K562 (cell line): ENCODE results near the gene GDPD2. TPM values are rescaled to one million over a fixed set of nuclear protein-coding genes. Genes with fewer than 3 reads are reported as not detected.

Source experiments
- ASH1L ChIP-seq: fragments of 450-650 bp; IDR thresholded peaks from 2 replicates; pipeline ENCODE4 v1.6.1; 2018; ENCODE audit warnings: borderline replicate concordance, mild to moderate bottlenecking, low read depth; ENCODE audit not compliant: partially characterized antibody
- BRD4 ChIP-seq: fragments of 200-600 bp; sonication (generic); IDR thresholded peaks from 2 replicates; pipeline ENCODE4 v1.6.1; 2017; ENCODE audit warnings: inconsistent platforms
- CBFB ChIP-seq: sonication (generic); formaldehyde crosslinking; IDR thresholded peaks from 2 replicates; pipeline ENCODE4 v1.4.0; 2020; ENCODE audit warnings: mild to moderate bottlenecking, missing genetic modification reagents
- CHD2 ChIP-seq: IDR thresholded peaks from 2 replicates; pipeline ENCODE4 v1.6.1; 2011; ENCODE audit warnings: low read depth, low read length
- CTBP1 ChIP-seq: fragments of 450-650 bp; IDR thresholded peaks from 2 replicates; pipeline ENCODE4 v1.6.1; 2016; ENCODE audit warnings: borderline replicate concordance
- EHMT2 ChIP-seq: fragments of 450-650 bp; IDR thresholded peaks from 2 replicates; pipeline ENCODE4 v1.6.1; 2018; ENCODE audit warnings: antibody characterized with exemption
- FOXP1 ChIP-seq: sonication (generic); formaldehyde crosslinking; IDR thresholded peaks from 2 replicates; pipeline ENCODE4 v1.8.0; 2022; ENCODE audit warnings: mild to moderate bottlenecking, missing genetic modification reagents
- HNRNPK ChIP-seq: fragments of 200-400 bp; formaldehyde crosslinking; IDR thresholded peaks from one replicate; pipeline ENCODE4 v1.6.1; 2018; ENCODE audit warnings: mild to moderate bottlenecking, low read depth, low read length; ENCODE audit not compliant: poor library complexity, severe bottlenecking
- HSF4 ChIP-seq: fragments of 250-450 bp; sonication (Bioruptor Pico); IDR thresholded peaks from 2 replicates; pipeline ENCODE4 v2.1.2; 2022; ENCODE audit warnings: mild to moderate bottlenecking, moderate library complexity, borderline replicate concordance
- IFI16 ChIP-seq: fragments of 250-450 bp; sonication (Bioruptor Pico); IDR thresholded peaks from 2 replicates; pipeline ENCODE4 v2.1.2; 2022; ENCODE audit warnings: mild to moderate bottlenecking, inconsistent platforms
- KLF16 ChIP-seq: IDR thresholded peaks from 2 replicates; pipeline ENCODE4 v1.6.1; 2016; ENCODE audit warnings: antibody characterized with exemption
- L3MBTL2 ChIP-seq: fragments of 450-650 bp; IDR thresholded peaks from 2 replicates; pipeline ENCODE4 v1.6.1; 2016; ENCODE audit warnings: mild to moderate bottlenecking, moderate library complexity
- MAFK ChIP-seq: IDR thresholded peaks from 2 replicates; pipeline ENCODE4 v1.6.1; 2011; ENCODE audit warnings: low read length, improper control_type of control experiment
- MEIS2 ChIP-seq: fragments of 450-650 bp; IDR thresholded peaks from 2 replicates; pipeline ENCODE4 v1.6.1; 2014; ENCODE audit warnings: mild to moderate bottlenecking; ENCODE audit not compliant: partially characterized antibody
- MTA1 ChIP-seq: fragments of 450-650 bp; IDR thresholded peaks from 2 replicates; pipeline ENCODE4 v1.6.1; 2017; ENCODE audit warnings: borderline replicate concordance
- NR2C1 ChIP-seq, 2 experiments: fragments of 450-650 bp; IDR thresholded peaks; 2 replicates each; pipeline ENCODE4 v1.6.1; 2017; ENCODE audit warnings: mild to moderate bottlenecking in 2 of 2, antibody characterized with exemption in 1 of 2, inconsistent platforms in 1 of 2, missing compliant biosample characterization in 1 of 2, missing genetic modification characterization in 1 of 2
- PHF8 ChIP-seq: fragments of 200-600 bp; sonication (generic); IDR thresholded peaks from 2 replicates; pipeline ENCODE4 v1.6.1; 2012; ENCODE audit warnings: mixed run types, mild to moderate bottlenecking, inconsistent platforms, low read length, moderate library complexity, borderline replicate concordance
- POLR2G ChIP-seq: fragments of 200-400 bp; formaldehyde crosslinking; IDR thresholded peaks from 2 replicates; pipeline ENCODE4 v1.6.1; 2017; ENCODE audit warnings: low read depth, mild to moderate bottlenecking, antibody characterized with exemption, low read length, moderate library complexity
- RBM34 ChIP-seq: fragments of 200-400 bp; formaldehyde crosslinking; IDR thresholded peaks from 2 replicates; pipeline ENCODE4 v1.6.1; 2018; ENCODE audit warnings: low read length, borderline replicate concordance; ENCODE audit not compliant: insufficient read depth
- SMARCC2 ChIP-seq: fragments of 450-650 bp; IDR thresholded peaks from 2 replicates; pipeline ENCODE4 v1.6.1; 2017; ENCODE audit warnings: antibody characterized with exemption, moderate library complexity, mild to moderate bottlenecking, low read depth
- TOE1 ChIP-seq, 2 experiments: fragments of 450-650 bp in 1 of 2; sonication (generic) in 1 of 2; formaldehyde crosslinking in 1 of 2; IDR thresholded peaks; 2 replicates each; pipeline versions ENCODE4 v1.7.1 to v1.8.0; 2016 to 2022; ENCODE audit warnings: borderline replicate concordance in 2 of 2, mild to moderate bottlenecking in 2 of 2, antibody characterized with exemption in 1 of 2, inconsistent platforms in 1 of 2, low read depth in 1 of 2, missing genetic modification reagents in 1 of 2, moderate library complexity in 1 of 2
- XRCC4 ChIP-seq: IDR thresholded peaks from one replicate; pipeline ENCODE4 v1.6.1; 2011; ENCODE audit not compliant: insufficient read depth, insufficient read length; ENCODE audit errors: extremely low read depth
- ZC3H11A ChIP-seq: IDR thresholded peaks from 2 replicates; pipeline ENCODE4 v1.6.1; 2012; ENCODE audit warnings: low read depth, low read length, improper control_type of control experiment
- ZNF384 ChIP-seq: IDR thresholded peaks from 2 replicates; pipeline ENCODE4 v1.6.1; 2012; ENCODE audit warnings: low read depth, low read length, improper control_type of control experiment
- ZZZ3 ChIP-seq: fragments of 450-650 bp; IDR thresholded peaks from 2 replicates; pipeline ENCODE4 v1.6.1; 2016; ENCODE audit warnings: antibody characterized with exemption, mild to moderate bottlenecking, moderate library complexity
- polyA plus RNA-seq, 8 experiments: library from polyadenylated mRNA; depleted of rRNA in 4 of 8; stranded (reverse) in 5 of 8; unstranded in 3 of 8; fragments of >200 nt; fragmentation: Nextera tagmentation in 2 of 8; fragmentation: Illumina TruSeq in 1 of 8; extraction: Ambion mirVana in 2 of 8; extraction: Trizol in 1 of 8; gene quantifications; 2 replicates each; pipeline versions ENCODE4 v1.2.1 to v1.2.3, GENCODE V29; 2011 to 2014; ENCODE audit warnings: inconsistent platforms in 1 of 8, missing spikeins in 1 of 8
- total RNA-seq, 7 experiments: library from RNA; depleted of rRNA in 6 of 7; stranded (reverse); fragments of >200 nt in 6 of 7; fragmentation: Illumina TruSeq in 2 of 7; extraction: Trizol in 2 of 7; gene quantifications; 2 replicates each; pipeline versions ENCODE4 v1.2.1 to v1.2.3, GENCODE V29; 2011 to 2021; ENCODE audit warnings: low replicate concordance in 1 of 7
- TF ChIP-seq, protein P1 (sequence below): fragments of 450-650 bp; IDR thresholded peaks from 2 replicates; pipeline ENCODE4 v1.6.1; 2017; ENCODE audit warnings: antibody characterized with exemption
- TF ChIP-seq, protein P2 (sequence below): fragments of 250-450 bp; sonication (Bioruptor Pico); IDR thresholded peaks from 2 replicates; pipeline ENCODE4 v1.8.0; 2021; ENCODE audit warnings: mild to moderate bottlenecking, moderate library complexity
- TF ChIP-seq, protein P3 (sequence below): fragments of 450-650 bp; IDR thresholded peaks from 2 replicates; pipeline ENCODE4 v1.6.1; 2016; ENCODE audit warnings: low read depth, mild to moderate bottlenecking, moderate library complexity

Gene GDPD2
- total and polyA plus RNA-seq, 9 of the 15 experiments (the other 6 are each of a cell fraction or from before 2014, with no cell fraction given) = not detected

DNA sequence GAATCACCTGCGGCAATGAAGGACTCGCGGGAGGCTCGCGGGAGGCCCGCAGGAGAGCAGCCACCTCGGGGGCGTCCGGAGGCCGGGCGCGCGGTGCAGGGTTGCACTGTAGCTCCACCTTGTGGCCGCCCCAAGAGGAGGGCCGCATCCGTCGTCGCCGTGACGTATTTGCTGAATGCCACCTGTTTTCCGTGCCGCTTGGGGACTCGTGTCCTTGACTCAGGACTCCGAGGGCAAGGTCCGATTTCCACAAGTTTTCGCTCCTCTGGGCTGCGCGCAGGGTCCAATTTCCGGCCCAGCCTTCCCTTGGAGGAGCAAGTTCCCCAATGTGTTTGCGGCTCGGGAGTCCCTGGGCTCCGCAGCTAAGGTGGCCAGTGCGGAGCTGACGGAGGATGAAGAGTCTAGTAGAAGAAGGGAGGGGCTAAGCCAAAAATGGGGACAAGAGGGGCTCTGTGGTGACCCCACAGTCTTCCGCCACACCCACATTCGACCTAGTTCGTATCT is 10.8 kb downstream of the GDPD2 start (continued):
- TF ChIP-seq PHF8 (peak; percentile 43; the same call in 1 of the 2 replicates), CHD2 (peak; percentile 28; the same call in 1 of the 2 replicates), MEIS2 (peak; percentile 41), ZC3H11A (no peak), ASH1L (no peak), IFI16 (CRISPR knock-in tag) (no peak), XRCC4 (no peak), NR2C1 (IDR thresholded peaks at IDR 0.05) (no peak), NR2C1 (tag; IDR thresholded peaks at IDR 0.05) (no peak), ZNF384 (no peak), EHMT2 (no peak), CBFB (no peak), HNRNPK (no peak), FOXP1 (no peak), ZZZ3 (no peak), KLF16 (no peak), BRD4 (no peak), RBM34 (no peak), CTBP1 (peak; percentile 67), TOE1 (IDR thresholded peaks at IDR 0.05; ENCODE audit: borderline replicate concordance) (0 out of 2 replicates have a peak, but pooled peaks have one; percentile 28), TOE1 (CRISPR knock-in tag; IDR thresholded peaks at IDR 0.05; ENCODE audit: borderline replicate concordance, low read depth) (no peak), SMARCC2 (peak; percentile 89), POLR2G (peak; percentile 73), MTA1 (no peak), L3MBTL2 (peak; percentile 83), HSF4 (CRISPR knock-in tag) (no peak), MAFK (no peak)
- TF ChIP-seq, protein P1, sequence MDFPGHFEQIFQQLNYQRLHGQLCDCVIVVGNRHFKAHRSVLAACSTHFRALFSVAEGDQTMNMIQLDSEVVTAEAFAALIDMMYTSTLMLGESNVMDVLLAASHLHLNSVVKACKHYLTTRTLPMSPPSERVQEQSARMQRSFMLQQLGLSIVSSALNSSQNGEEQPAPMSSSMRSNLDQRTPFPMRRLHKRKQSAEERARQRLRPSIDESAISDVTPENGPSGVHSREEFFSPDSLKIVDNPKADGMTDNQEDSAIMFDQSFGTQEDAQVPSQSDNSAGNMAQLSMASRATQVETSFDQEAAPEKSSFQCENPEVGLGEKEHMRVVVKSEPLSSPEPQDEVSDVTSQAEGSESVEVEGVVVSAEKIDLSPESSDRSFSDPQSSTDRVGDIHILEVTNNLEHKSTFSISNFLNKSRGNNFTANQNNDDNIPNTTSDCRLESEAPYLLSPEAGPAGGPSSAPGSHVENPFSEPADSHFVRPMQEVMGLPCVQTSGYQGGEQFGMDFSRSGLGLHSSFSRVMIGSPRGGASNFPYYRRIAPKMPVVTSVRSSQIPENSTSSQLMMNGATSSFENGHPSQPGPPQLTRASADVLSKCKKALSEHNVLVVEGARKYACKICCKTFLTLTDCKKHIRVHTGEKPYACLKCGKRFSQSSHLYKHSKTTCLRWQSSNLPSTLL = no peak
- TF ChIP-seq, protein P2, sequence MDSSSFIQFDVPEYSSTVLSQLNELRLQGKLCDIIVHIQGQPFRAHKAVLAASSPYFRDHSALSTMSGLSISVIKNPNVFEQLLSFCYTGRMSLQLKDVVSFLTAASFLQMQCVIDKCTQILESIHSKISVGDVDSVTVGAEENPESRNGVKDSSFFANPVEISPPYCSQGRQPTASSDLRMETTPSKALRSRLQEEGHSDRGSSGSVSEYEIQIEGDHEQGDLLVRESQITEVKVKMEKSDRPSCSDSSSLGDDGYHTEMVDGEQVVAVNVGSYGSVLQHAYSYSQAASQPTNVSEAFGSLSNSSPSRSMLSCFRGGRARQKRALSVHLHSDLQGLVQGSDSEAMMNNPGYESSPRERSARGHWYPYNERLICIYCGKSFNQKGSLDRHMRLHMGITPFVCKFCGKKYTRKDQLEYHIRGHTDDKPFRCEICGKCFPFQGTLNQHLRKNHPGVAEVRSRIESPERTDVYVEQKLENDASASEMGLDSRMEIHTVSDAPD (CRISPR knock-in tag) = no peak
- TF ChIP-seq, protein P3, sequence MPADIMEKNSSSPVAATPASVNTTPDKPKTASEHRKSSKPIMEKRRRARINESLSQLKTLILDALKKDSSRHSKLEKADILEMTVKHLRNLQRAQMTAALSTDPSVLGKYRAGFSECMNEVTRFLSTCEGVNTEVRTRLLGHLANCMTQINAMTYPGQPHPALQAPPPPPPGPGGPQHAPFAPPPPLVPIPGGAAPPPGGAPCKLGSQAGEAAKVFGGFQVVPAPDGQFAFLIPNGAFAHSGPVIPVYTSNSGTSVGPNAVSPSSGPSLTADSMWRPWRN = no peak
